ENCODE data around the gene HDAC10.

The HDAC10 gene

GRCh38 chr22:50260434-50260800, 9.4 kb upstream of the HDAC10 start:
- no peak for TF ChIP-seq CTCF (IDR thresholded peaks at IDR 0.05; ENCODE audit: extremely low read depth, missing control alignments)
- peak; percentile 51 for DNase-seq (ENCODE audit: low spot score)

- TF ChIP-seq CTCF (IDR thresholded peaks at IDR 0.05; ENCODE audit: extremely low read depth, missing control alignments), result no peak
- no peak for DNase-seq (ENCODE audit: low spot score)
These were observed 8.2 kb upstream of the HDAC10 start for GRCh38 chr22:50259302-50259701.

- TF ChIP-seq CTCF (IDR thresholded peaks at IDR 0.05; ENCODE audit: extremely low read depth, missing control alignments), result no peak
- no peak for DNase-seq (ENCODE audit: low spot score)
These were observed 7.6 kb upstream of the HDAC10 start for GRCh38 chr22:50258361-50259292.

GRCh38 chr22:50257451-50258360, 6.6 kb upstream of the HDAC10 start:
- no peak for DNase-seq (ENCODE audit: low spot score)
- TF ChIP-seq CTCF (IDR thresholded peaks at IDR 0.05; ENCODE audit: extremely low read depth, missing control alignments), result no peak

- DNase-seq (ENCODE audit: low spot score), result no peak
- no peak for TF ChIP-seq CTCF (IDR thresholded peaks at IDR 0.05; ENCODE audit: extremely low read depth, missing control alignments)
These were observed 6.0 kb upstream of the HDAC10 start for GRCh38 chr22:50257041-50257440.

- TF ChIP-seq CTCF (IDR thresholded peaks at IDR 0.05; ENCODE audit: extremely low read depth, missing control alignments), result no peak
- DNase-seq (ENCODE audit: low spot score), result no peak
These were observed 5.3 kb upstream of the HDAC10 start for GRCh38 chr22:50256258-50256862.
